ENCODE data around the gene TBCD.

GRCh38 chr17:82942166-82943130 lies 190.6 kb downstream of the TBCD start:
- TF ChIP-seq POLR2AphosphoS5 (IDR thresholded peaks at IDR 0.05; ENCODE audit: borderline replicate concordance, low read depth, low read length) (no peak), EZH2 (IDR thresholded peaks at IDR 0.05) (no peak), FOXP2 (optimal IDR thresholded peaks at IDR 0.05; ENCODE audit: control extremely low read depth, extremely low read length, insufficient read depth) (no peak)
